Duodenal mucosa (tissue), 2 donors: ENCODE measurements around the gene SYNDIG1.

Experiments used
- H3K27ac ChIP-seq: one replicate; pipeline ENCODE4 v1.7.0; 2013; ENCODE audit warnings: low read depth, low read length
- H3K27me3 ChIP-seq, 2 donors: one replicate each; pipeline ENCODE4 v1.7.0; 2013; ENCODE audit warnings: low read length in 2 of 2, control low read depth in 1 of 2; ENCODE audit not compliant: insufficient read depth in 2 of 2, control insufficient read depth in 1 of 2
- H3K36me3 ChIP-seq, 2 donors: one replicate each; pipeline ENCODE4 v1.7.0; 2013; ENCODE audit warnings: low read length in 2 of 2, control low read depth in 1 of 2; ENCODE audit not compliant: insufficient read depth in 2 of 2, control insufficient read depth in 1 of 2
- H3K4me1 ChIP-seq, 2 donors: one replicate each; pipeline ENCODE4 v1.7.0; 2013; ENCODE audit warnings: low read length in 2 of 2, control low read depth in 1 of 2; ENCODE audit not compliant: insufficient read depth in 2 of 2, control insufficient read depth in 1 of 2
- H3K4me3 ChIP-seq, 2 donors: one replicate each; pipeline ENCODE4 v1.7.0; 2013; ENCODE audit warnings: low read length in 2 of 2, low read depth in 1 of 2
- H3K9ac ChIP-seq, 2 donors: one replicate each; pipeline ENCODE4 v1.7.0; 2013; ENCODE audit warnings: low read length in 2 of 2, low read depth in 1 of 2
- H3K9me3 ChIP-seq, 2 donors: one replicate each; pipeline ENCODE4 v1.7.0; 2013; ENCODE audit warnings: low read length in 2 of 2, control low read depth in 1 of 2; ENCODE audit not compliant: control insufficient read depth in 1 of 2

Gene SYNDIG1

GRCh38 chr20:24685736-24686135 lies 216.3 kb downstream of the SYNDIG1 start:
- Histone ChIP-seq H3K27me3 (no peaks in the 10 kb centered on the region), H3K36me3 (no peaks in the 10 kb centered on the region), H3K4me1 (no peaks in the 10 kb centered on the region), H3K9me3 (no peaks in the 10 kb centered on the region), H3K27ac (no peak overlapping the region), H3K4me3 (no peak overlapping the region), H3K9ac (no peak overlapping the region)

- no peaks in the 10 kb centered on the region for H3K27me3 ChIP-seq
- H3K27ac ChIP-seq: no peak overlapping the region
- H3K4me1 ChIP-seq: no peaks in the 10 kb centered on the region
- no peak overlapping the region for H3K9ac ChIP-seq
- H3K9me3 ChIP-seq: no peaks in the 10 kb centered on the region
- H3K36me3 ChIP-seq: no peaks in the 10 kb centered on the region
- H3K4me3 ChIP-seq: no peak overlapping the region
Observed at GRCh38 chr20:24686156-24686555, 216.7 kb downstream of the SYNDIG1 start.

DNA sequence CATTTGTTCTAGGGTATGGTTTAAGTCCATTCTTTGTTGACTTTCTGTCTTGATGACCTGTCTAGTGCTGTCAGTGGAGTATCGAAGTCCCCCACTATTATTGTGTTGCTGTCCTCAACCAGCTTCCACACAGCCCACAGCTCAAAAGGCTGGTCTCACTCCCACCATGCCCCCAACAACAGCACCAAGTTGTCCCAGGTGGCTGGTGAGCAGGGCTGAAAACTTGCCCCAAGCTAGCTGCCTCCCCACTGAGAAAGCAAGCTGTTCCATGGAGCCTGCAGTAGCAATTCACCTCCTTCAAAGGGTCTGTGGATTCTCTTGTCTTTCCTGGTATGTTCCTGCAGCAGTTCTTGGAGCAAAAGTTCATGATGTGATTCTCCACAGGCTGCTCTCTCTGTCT lies 221.0 kb downstream of the SYNDIG1 start:
- Histone ChIP-seq H3K9ac (no peak overlapping the region), H3K4me3 (no peak overlapping the region), H3K36me3 (no peaks in the 10 kb centered on the region), H3K4me1 (no peaks in the 10 kb centered on the region), H3K9me3 (no peaks in the 10 kb centered on the region), H3K27me3 (no peaks in the 10 kb centered on the region), H3K27ac (no peak overlapping the region)

GRCh38 chr20:24691901-24692351 lies 222.5 kb downstream of the SYNDIG1 start:
- Histone ChIP-seq H3K9me3 (no peaks in the 10 kb centered on the region), H3K36me3 (no peaks in the 10 kb centered on the region), H3K27ac (no peak overlapping the region), H3K4me3 (no peak overlapping the region), H3K27me3 (no peaks in the 10 kb centered on the region), H3K4me1 (no peaks in the 10 kb centered on the region), H3K9ac (no peak overlapping the region)

- H3K9ac ChIP-seq: no peak overlapping the region
- H3K27me3 ChIP-seq: no peaks in the 10 kb centered on the region
- no peaks in the 10 kb centered on the region for H3K4me1 ChIP-seq
- H3K4me3 ChIP-seq: no peak overlapping the region
- H3K27ac ChIP-seq: no peak overlapping the region
- no peaks in the 10 kb centered on the region for H3K36me3 ChIP-seq
- no peaks in the 10 kb centered on the region for H3K9me3 ChIP-seq
Observed at GRCh38 chr20:24692446-24693200, 223.2 kb downstream of the SYNDIG1 start.

DNA sequence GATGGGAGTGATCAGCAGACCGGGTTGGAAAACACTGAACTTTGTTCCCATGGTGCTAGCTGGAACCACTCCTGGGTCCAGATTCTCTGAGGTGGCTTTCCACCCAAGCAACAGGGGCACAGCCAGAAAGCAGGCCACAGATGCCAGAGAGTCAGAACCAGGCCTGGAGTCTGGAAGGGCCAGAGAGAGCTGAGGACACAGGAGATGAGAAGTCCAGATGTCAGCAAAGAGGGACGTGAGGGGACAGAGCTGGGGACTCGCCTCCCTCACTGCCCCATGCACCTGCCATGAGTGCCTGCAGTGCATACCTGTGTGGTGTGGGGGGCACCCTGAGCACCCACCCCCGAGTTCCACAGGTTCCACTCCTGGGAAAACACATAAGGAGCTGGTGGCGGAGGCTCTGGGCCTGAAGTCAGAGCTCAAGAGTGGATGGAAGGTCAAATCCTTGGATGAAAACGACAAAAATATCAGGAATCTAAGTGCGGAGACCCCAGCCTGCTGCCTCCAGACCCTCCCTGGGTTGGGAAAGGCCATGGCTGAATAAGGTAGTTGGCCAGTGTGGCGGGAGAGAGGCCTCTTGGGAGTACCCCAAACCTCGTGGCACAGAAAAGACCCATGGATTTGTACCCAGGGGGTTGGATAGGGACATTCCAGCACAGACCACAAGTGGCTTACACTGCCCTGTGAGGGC lies 224.2 kb downstream of the SYNDIG1 start:
- Histone ChIP-seq H3K4me1 (no peaks in the 10 kb centered on the region), H3K27ac (no peak overlapping the region), H3K9me3 (no peaks in the 10 kb centered on the region), H3K9ac (no peak overlapping the region), H3K4me3 (no peak overlapping the region), H3K27me3 (no peaks in the 10 kb centered on the region), H3K36me3 (no peaks in the 10 kb centered on the region)

DNA sequence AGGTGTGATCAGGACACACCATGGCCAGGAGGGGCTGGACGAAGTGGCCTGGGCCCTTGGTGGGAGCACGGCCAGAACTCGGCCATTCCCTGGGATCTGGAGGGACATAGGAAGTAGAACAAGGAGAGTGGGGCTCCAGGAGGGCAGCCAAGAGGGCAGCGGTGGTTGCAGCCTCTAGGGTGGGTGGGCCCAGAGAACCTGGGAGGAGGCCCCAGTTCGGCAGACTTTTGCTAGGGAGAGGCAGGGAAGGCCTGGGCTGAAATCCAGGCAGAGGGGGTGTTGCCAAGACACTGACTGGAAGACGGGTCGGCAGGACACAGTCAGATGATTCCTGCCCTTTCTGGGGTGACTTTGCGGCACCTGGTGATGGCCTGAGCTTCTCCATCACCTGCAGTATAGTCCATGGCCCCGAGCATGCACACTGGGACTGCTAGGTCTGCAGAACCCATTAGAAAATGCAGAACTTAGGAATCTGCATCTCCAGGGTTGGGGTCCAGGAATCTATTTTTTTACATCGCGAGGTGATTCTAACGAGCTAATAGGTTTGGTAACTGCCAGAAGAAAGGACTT lies 224.8 kb downstream of the SYNDIG1 start:
- H3K36me3 ChIP-seq: no peaks in the 10 kb centered on the region
- H3K4me3 ChIP-seq: no peak overlapping the region
- no peaks in the 10 kb centered on the region for H3K27me3 ChIP-seq
- no peaks in the 10 kb centered on the region for H3K9me3 ChIP-seq
- no peaks in the 10 kb centered on the region for H3K4me1 ChIP-seq
- no peak overlapping the region for H3K9ac ChIP-seq
- H3K27ac ChIP-seq: no peak overlapping the region

- H3K27ac ChIP-seq: no peak overlapping the region
- no peaks in the 10 kb centered on the region for H3K9me3 ChIP-seq
Observed at GRCh38 chr20:24694727-24695528, 225.5 kb downstream of the SYNDIG1 start.

GRCh38 chr20:24695529-24696225 lies 226.2 kb downstream of the SYNDIG1 start:
- Histone ChIP-seq H3K4me1 (no peaks in the 10 kb centered on the region), H3K9me3 (no peaks in the 10 kb centered on the region), H3K9ac (no peak overlapping the region), H3K27ac (no peak overlapping the region), H3K36me3 (no peaks in the 10 kb centered on the region), H3K4me3 (no peak overlapping the region), H3K27me3 (no peaks in the 10 kb centered on the region)

More at GRCh38 chr20:24694727-24695528, 225.5 kb downstream of the SYNDIG1 start:
- no peaks in the 10 kb centered on the region for H3K27me3 ChIP-seq
- no peaks in the 10 kb centered on the region for H3K36me3 ChIP-seq
- no peak overlapping the region for H3K4me3 ChIP-seq
- no peaks in the 10 kb centered on the region for H3K4me1 ChIP-seq
- no peak overlapping the region for H3K9ac ChIP-seq
